ENCODE data around the gene KCNQ1.

DNA sequence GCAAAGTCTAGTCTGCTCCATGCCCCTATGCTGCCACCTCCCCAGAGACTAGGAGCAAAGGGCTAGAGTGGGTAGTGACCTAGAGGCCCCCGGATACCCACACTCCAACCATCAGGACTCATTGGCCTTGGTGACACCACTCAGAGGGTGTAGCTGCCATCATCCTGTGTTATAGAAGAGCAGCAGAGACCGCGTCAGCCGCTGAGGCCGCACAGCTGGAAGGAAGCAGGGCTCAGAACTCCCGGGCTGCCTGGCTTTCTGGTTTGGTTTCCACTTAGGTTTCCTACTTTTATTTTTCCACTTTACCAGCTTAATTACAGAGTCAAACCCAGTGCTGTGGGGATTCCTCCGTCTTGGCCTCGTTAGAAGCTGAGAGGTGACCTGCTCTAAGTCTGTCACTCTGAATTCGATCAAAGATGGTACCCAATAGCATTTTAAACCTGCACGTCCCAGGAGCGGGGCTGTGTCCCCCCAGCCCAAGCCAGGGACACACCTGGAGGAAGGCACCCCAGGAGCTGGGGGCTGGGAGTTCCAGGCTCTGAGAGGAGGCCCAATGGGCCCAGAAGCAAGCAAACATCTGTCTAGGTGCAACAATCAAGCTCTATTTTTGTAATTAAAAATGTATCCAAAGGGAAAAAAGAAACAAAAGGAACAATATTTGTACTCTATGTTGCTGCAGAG, 442.8 kb downstream of the KCNQ1 start:
- TF ChIP-seq, protein P1, sequence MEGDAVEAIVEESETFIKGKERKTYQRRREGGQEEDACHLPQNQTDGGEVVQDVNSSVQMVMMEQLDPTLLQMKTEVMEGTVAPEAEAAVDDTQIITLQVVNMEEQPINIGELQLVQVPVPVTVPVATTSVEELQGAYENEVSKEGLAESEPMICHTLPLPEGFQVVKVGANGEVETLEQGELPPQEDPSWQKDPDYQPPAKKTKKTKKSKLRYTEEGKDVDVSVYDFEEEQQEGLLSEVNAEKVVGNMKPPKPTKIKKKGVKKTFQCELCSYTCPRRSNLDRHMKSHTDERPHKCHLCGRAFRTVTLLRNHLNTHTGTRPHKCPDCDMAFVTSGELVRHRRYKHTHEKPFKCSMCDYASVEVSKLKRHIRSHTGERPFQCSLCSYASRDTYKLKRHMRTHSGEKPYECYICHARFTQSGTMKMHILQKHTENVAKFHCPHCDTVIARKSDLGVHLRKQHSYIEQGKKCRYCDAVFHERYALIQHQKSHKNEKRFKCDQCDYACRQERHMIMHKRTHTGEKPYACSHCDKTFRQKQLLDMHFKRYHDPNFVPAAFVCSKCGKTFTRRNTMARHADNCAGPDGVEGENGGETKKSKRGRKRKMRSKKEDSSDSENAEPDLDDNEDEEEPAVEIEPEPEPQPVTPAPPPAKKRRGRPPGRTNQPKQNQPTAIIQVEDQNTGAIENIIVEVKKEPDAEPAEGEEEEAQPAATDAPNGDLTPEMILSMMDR (IDR thresholded peaks at IDR 0.05; ENCODE audit: insufficient read depth, low read length, poor library complexity, severe bottlenecking), result no peak
- TF ChIP-seq EZH2phosphoT487 (conservative IDR thresholded peaks at IDR 0.05; ENCODE audit: low read length), result no peak
